ENCODE data around the gene SEC24D. TPM values are rescaled to one million over a fixed set of nuclear protein-coding genes. Genes with fewer than 3 reads are reported as not detected.
A peak's percentile ranks its signal among the peaks of the same experiment; 100 is the strongest.

SEC24D gene
- total and polyA plus RNA-seq, 2 of the 8 experiments (the other 6 are each of a cell fraction or from before 2014, with no cell fraction given), result 28.9 to 91.6 TPM

- TF ChIP-seq EZH2 (IDR thresholded peaks at IDR 0.05; ENCODE audit: low read depth, low read length, severe bottlenecking) (no peak), TEAD4 (IDR thresholded peaks at IDR 0.05; ENCODE audit: low read depth, low read length) (no peak), SAP30 (IDR thresholded peaks at IDR 0.05; ENCODE audit: insufficient read depth, insufficient replicate concordance, low read length) (no peak), BACH1 (IDR thresholded peaks at IDR 0.05; ENCODE audit: low read length) (no peak), SIRT6 (IDR thresholded peaks at IDR 0.05; ENCODE audit: low read length) (no peak), SIN3A (conservative IDR thresholded peaks at IDR 0.05 in 1 of 2, IDR thresholded peaks at IDR 0.05 in 1 of 2; ENCODE audit: low read depth in 1 of 2, low read length in 2 of 2) (peak in 1 of 2 experiments; percentile 53; a peak in 1 of 4 replicates), RFX5 (IDR thresholded peaks at IDR 0.05; ENCODE audit: borderline replicate concordance, low read depth, low read length) (no peak), SRF (IDR thresholded peaks at IDR 0.05; ENCODE audit: low read depth, low read length) (no peak), SUZ12 (IDR thresholded peaks at IDR 0.05; ENCODE audit: low read length) (no peak), SIX5 (IDR thresholded peaks at IDR 0.05; ENCODE audit: low read depth, low read length) (no peak), RXRA (IDR thresholded peaks at IDR 0.05; ENCODE audit: insufficient read depth, low read depth, low read length) (no peak), HDAC6 (IDR thresholded peaks at IDR 0.05; ENCODE audit: low read depth, low read length) (no peak), RBBP5 (IDR thresholded peaks at IDR 0.05; ENCODE audit: borderline replicate concordance, low read depth, low read length) (0 out of 2 replicates have a peak, but pooled peaks have one; percentile 71), TAF7 (optimal IDR thresholded peaks at IDR 0.05; ENCODE audit: borderline replicate concordance, low read depth, low read length) (no peak), RNF2 (IDR thresholded peaks at IDR 0.05; ENCODE audit: borderline replicate concordance, low read depth, low read length, missing control alignments, poor library complexity, severe bottlenecking) (no peak), EP300 (IDR thresholded peaks at IDR 0.05; ENCODE audit: borderline replicate concordance in 1 of 2, low read depth in 2 of 2, low read length in 2 of 2) (no peak), CHD1 (IDR thresholded peaks at IDR 0.05; ENCODE audit: low read depth, low read length) (no peak), MAFK (IDR thresholded peaks at IDR 0.05; ENCODE audit: low read depth, low read length) (no peak), TAF1 (IDR thresholded peaks at IDR 0.05; ENCODE audit: low read depth, low read length) (no peak), CBX8 (IDR thresholded peaks at IDR 0.05; ENCODE audit: borderline replicate concordance, low read depth, low read length) (no peak), POU5F1 (IDR thresholded peaks at IDR 0.05; ENCODE audit: low read depth, low read length) (no peak), SP4 (IDR thresholded peaks at IDR 0.05; ENCODE audit: low read length) (0 out of 2 replicates have a peak, but pooled peaks have one; percentile 54), YY1 (IDR thresholded peaks at IDR 0.05; ENCODE audit: low read depth, low read length) (no peak)
These were observed 14.7 kb upstream of the SEC24D start (continued) for GRCh38 chr4:118850488-118851173.
